ENCODE results near the gene RALGAPA2.

RALGAPA2 gene

DNA sequence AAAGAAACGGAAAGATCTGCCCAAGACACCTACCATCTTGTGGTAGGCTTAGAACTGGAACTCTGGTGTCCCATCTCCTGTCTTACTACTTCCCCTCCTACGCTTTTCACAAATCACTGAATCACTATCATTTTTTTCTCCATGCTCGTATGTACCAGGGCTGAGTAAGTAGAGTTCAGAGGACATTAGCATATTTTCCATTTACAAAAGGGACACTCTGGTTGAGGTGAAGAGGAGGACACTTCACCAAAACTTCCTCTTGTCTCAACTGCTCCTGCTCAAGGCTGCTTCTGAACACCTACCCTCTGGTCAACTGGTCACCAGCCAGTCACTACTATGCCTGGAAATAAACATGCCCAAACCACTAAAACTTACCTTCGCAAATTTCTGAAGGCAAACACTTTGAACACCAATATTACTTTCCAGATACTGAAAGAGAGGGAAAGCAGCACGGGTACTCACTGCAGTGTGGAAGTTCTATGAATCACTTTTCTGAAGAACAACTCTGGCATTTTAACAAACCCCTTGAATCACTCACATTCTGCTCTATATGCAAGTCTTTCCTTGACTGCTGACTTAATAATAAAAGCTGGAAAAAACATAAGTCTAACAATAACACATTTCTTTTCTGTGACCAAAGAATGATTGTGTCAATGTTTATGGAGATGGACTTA is 221.2 kb downstream of the RALGAPA2 start:
- no peak for DNase-seq

DNA sequence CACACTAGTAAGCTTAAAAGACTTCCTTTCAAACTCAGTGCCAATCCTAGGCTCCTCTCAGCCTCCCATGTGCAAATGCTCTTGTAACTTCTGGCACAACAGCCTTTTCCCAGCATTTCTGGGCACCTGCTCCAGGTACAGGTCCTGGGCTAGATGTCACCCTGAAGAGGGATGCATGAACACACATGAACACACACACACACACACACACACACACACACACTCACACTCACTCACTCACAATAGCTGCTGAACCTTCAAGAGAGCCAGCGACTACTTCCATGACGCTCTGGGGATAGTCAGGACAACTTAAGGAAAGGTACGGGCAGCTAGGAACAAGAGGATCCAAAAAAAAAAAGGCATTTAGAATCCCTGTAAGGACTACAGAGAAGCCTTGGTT is 221.8 kb downstream of the RALGAPA2 start:
- DNase-seq: no peak

- DNase-seq: no peak
These were observed 222.6 kb downstream of the RALGAPA2 start for GRCh38 chr20:20489648-20490341.

DNA sequence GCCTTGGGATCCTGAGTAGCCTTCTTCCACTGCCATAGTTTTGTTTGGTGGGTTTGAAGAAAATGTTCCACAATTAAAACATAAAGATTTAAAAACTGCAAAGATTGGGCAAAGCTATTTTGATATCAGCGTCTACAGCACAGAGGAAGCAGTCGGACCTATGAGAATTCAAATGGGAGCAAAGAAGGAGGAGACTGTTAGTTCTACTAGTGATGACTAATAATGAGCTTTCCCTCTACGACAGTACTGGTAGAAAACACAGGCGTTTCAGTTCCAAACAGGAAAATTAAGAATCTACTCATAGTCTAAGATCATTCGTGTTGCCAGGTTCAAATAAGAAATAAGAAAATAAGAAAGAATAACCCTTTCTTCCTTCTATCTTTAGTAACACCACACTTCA is 223.4 kb downstream of the RALGAPA2 start:
- no peak for DNase-seq

DNA sequence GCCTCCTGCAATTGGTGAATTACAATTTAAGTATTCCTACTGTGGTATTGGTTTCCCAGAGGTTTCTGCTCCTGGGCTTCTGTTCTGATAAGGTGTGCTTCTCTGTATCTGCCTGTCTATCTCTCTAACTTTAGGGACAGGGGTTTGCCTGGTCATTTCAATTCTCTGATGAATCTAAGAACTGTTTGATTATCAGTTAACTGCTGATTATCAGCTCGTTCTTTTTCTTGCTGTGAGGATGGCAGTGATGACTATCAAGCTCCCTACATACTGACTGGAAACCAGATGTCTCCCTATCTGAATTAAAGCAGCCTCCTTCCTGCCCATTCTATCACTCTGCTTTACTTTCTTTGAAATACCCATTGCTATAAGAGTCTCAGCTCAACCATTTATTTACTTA is 224.1 kb downstream of the RALGAPA2 start:
- no peak for DNase-seq

DNA sequence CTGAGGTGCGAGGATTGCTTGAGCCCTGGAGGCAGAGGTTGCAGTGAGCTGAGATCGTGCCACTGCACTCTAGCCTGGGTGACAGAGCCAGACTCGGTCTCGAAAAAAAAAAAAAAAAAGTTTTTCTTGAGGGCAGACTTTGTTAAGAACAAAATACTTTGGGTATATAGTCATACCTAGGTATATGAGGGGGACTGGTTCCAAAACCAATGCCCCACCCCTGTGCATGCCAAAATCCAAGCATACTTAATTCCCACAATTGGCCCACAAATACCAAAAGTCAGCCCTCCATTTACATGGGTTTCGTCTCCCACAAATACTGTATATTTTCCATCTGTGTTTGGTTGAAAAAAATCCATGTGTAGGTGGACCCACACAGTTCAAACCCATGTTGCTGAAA is 224.6 kb downstream of the RALGAPA2 start:
- no peak for DNase-seq

GRCh38 chr20:20483328-20483727 is 229.1 kb downstream of the RALGAPA2 start:
- no peak for DNase-seq

DNA sequence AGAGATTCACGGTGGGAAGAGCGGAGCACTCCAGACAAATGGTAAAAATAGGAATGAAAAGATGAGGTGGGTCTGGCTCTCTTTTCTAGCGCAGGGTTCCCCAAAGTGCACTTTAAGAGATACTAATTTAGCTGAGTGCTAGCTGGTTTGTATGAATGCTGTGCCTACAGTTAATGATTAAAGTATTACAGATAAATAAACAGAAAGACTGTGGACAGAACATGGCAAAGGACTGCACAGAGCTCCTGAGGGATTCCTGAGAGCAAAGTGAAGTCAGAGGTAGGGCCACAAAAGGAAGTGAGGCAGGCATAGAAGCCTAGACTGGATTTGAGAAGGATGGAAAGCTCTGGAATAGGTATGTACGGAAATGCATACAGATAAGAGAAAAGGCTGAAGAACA is 230.0 kb downstream of the RALGAPA2 start:
- DNase-seq: no peak

GRCh38 chr20:20480689-20481088 is 231.8 kb downstream of the RALGAPA2 start:
- no peak for DNase-seq

- no peak for DNase-seq
These were observed 232.3 kb downstream of the RALGAPA2 start for GRCh38 chr20:20480126-20480525.

DNA sequence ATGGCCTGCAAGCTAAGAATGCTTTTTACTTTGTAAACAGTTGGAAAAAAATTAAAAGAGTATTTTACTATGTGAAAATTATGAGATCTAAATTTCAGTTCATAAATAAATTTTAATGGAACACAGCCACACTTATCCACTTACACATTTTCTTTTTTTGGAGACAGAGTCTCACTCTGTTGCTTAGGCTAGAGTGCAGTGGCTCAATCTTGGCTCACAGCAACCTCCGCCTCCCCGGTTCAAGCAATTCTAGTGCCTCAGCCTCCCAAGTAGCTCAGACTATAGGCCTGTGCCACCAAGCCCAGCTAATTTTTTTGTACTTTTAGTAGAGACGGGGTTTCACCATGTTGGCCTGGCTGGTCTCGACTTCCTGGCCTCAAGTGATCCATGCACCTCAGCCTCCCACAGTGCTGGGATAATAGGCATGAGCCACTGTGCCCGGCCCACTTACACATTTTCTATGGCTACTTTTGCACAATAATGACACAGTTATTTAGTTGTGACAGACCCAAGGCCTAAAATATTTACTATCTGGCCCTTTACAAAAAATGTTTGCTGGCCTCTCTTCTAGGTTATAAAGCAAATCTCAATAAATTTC is 234.9 kb downstream of the RALGAPA2 start:
- no peak for DNase-seq

DNA sequence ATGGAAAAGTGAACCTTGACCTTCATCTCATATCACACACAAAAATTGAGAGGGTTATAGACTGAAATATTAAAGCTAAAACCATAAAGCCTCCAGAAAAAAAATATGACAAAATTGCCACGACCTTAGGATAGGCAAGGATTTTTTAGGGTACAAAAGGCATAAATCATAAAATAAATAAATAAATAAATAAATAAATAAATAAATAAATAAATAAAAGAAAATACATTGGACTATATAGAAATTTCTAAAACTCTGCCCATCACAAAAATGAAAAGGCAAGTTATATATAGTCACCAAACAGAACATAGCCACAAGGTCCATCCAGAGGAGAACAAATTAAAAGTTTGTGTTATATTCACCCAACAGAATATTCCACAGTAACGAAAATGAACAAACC is 235.9 kb downstream of the RALGAPA2 start:
- no peak for DNase-seq

GRCh38 chr20:20473657-20474056 is 238.8 kb downstream of the RALGAPA2 start:
- DNase-seq: no peak

GRCh38 chr20:20472684-20473274 is 239.7 kb downstream of the RALGAPA2 start:
- DNase-seq: no peak

DNA sequence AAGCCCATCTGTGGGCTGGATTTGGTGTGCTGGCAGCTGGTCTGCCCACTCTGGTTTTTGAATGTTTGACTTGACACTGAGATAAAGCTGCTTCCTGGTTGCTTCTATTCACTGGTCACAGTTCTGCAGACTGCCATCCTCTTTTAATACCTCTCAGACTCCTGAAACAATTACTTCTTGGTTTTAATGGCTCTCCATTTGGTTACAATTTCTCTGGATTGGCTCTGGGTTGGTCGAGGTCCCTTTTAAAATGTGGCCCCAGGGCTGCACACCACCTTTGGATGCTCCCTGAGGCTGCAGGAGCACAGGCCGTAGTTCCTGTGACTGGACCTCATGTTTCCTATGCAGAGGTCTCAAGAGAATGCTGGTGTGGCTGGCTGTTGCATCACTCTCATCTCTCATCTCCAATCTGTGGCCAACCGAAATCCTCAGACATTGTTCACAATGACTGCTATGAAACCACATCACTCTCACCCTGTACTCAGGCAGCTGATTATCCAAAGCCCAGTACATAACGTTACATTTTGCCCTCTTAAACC is 246.0 kb downstream of the RALGAPA2 start:
- DNase-seq: no peak

GRCh38 chr20:20465252-20465651 is 247.2 kb downstream of the RALGAPA2 start:
- no peak for DNase-seq

GRCh38 chr20:20463933-20464374 is 248.5 kb downstream of the RALGAPA2 start:
- no peak for DNase-seq

GRCh38 chr20:20462185-20462584 is 250.3 kb downstream of the RALGAPA2 start:
- no peak for DNase-seq

DNA sequence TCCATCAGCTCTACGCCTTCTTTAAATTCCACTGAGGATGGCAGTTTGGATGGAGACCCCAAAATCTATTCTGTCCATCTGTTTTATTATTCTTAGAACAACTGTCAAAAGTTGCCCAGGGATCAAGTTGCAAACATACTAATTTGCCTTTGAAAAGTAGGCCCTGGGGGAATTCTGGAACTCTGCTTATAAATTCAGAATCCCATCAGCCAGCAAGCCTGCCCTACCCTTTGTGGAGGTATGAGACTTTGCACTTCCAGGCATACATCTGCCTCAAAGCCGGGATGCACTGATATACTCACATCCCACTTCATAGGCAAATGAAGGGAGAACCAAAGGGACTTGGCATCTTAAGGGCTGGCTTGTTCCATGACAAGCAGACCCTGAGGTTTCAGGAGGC is 250.9 kb downstream of the RALGAPA2 start:
- no peak for DNase-seq

GRCh38 chr20:20459726-20460125 is 252.7 kb downstream of the RALGAPA2 start:
- DNase-seq: no peak

DNA sequence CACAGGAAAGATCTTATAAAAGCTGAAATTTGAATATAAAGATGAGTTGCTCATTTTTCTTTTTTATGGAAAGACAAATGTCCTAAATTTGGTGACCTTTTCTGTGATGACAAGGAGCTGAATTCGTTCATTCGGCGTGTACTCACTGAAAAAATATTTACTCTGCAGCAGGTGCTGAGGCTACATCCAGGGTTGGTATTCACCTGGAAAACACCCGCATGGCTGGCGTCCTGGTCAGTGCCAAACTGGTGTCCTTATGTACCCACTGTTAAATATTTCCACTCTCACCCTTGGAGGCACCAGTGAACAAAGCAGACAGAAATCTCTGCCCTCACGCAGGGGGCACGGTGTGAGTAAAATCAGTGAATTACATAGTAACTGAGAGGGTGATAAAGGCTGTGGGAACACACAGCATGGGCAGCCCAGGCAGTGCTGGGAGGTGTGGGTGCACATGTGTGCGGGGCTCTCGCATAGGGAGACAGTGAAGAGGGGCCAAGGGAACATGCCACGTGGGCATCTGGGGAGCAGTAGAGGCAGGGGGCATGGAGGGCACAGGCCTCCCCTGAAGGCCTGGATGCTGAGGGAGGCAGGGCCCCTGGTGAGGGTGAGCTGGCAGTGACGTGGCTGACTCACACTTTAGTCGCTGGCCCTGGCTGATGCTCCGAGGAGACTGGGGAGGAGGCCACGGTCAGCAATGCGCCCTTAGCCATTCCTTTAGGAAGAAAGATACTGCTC is 254.9 kb downstream of the RALGAPA2 start:
- no peak for DNase-seq

DNA sequence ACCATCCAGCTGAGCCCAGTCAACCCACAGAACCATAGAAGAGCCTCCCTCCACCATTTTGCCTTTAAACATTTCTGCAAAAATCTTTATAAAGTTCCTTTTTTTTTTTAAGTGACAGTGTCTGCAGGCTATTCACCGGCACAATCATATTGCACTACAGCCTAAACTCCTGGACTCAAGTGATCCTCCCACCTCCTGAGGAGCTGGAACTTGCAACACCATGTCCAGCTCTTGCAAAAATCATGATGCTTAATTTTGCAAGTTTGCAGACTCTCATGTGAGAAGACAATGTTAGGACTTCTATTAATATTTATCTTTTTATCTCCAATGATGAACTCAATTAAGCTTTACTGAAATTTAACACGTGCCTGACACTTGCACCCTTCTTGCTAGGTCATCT is 255.7 kb downstream of the RALGAPA2 start:
- no peak for DNase-seq

DNA sequence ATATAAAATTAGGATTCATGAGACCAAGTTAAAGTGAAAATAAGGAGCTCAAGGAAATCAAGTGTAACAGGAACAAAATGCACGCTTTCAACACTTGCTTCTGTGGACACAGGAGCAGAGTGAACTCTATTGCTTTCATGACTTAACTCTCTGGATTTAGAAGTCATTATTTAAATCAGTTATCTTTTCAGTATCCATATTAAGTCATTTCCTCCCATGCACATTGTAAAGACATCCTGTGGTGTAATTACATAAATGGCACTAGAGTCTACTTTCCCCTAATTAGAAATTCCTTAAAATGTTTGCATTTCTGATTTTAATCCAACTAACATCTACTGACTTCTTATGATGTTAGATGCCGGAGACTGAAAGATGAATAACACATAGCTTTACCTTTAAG is 256.5 kb downstream of the RALGAPA2 start:
- DNase-seq: no peak
